ENCODE data around the gene PPP1R3G. TPM values are rescaled to one million over a fixed set of nuclear protein-coding genes. Genes with fewer than 3 reads are reported as not detected.

Gene PPP1R3G
- total RNA-seq, 4 donors from 2014 or later = 0.10 to 1.1 (median 0.49) TPM; not detected in 1

GRCh38 chr6:5087389-5087788 lies 2.2 kb downstream of the PPP1R3G start:
- no peaks in the 10 kb centered on the region for H3K36me3 ChIP-seq
- in situ Hi-C loops (cut with MboI; ENCODE audit: low sequenced_read_pairs in 4 of 4) = no loop called here
- ATAC-seq (no peak), DNase-seq (peak in 1 of 2 donors; percentile 28)
- intact Hi-C loops (cut with DNase I; ENCODE audit: low total_unique reads) = no loop called here
- peaks cover 0 to 14% (median 5%) of the 10 kb centered on the region in 3 donors for H3K27me3 ChIP-seq
- TF ChIP-seq POLR2A (IDR thresholded peaks at IDR 0.05) (no peak), CTCF (IDR thresholded peaks at IDR 0.05 in 4 of 5, conservative IDR thresholded peaks at IDR 0.05 in 1 of 5) (no peak)
- H3K4me3 ChIP-seq = no peak overlapping the region
- H3K27ac ChIP-seq = no peak overlapping the region
- H3K9me3 ChIP-seq = no peaks in the 10 kb centered on the region
- H3K4me1 ChIP-seq = peaks cover 0 to 15% of the 10 kb centered on the region in 2 donors

DNA sequence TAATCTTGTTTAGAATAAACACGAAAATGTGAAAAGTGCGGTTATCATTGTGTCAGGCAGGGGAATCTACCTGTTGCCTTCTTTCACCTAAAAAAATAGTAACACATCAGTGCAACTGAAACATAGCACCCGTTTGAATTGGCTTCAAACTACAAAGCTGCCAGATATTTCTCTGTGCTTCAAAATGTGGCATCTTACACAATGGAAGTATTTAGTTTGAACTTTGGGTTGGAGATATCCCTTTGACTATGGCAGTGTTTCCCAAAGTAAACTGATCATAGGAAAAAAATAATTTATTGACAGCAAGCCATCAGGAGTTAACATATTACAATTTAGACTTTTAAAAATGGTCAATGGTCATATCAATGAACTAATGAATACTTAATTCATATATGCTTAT lies 3.6 kb downstream of the PPP1R3G start:
- Histone ChIP-seq H3K4me3 (no peak overlapping the region), H3K36me3 (no peaks in the 10 kb centered on the region), H3K9me3 (no peaks in the 10 kb centered on the region), H3K27me3 (peaks cover 0 to 14% (median 5%) of the 10 kb centered on the region in 3 donors), H3K27ac (no peak overlapping the region), H3K4me1 (peaks cover 0 to 15% of the 10 kb centered on the region in 2 donors)
- intact Hi-C loops (cut with DNase I; ENCODE audit: low total_unique reads) (no loop called here), in situ Hi-C loops (cut with MboI; ENCODE audit: low sequenced_read_pairs in 4 of 4) (no loop called here)
- DNase-seq = no peak
- no peak for ATAC-seq
- TF ChIP-seq POLR2A (IDR thresholded peaks at IDR 0.05) (no peak), CTCF (IDR thresholded peaks at IDR 0.05 in 4 of 5, conservative IDR thresholded peaks at IDR 0.05 in 1 of 5) (no peak)

GRCh38 chr6:5089481-5090438 lies 4.6 kb downstream of the PPP1R3G start:
- intact Hi-C loops (cut with DNase I; ENCODE audit: low total_unique reads) (no loop called here), in situ Hi-C loops (cut with MboI; ENCODE audit: low sequenced_read_pairs in 4 of 4) (no loop called here)
- ATAC-seq = no peak
- Histone ChIP-seq H3K4me1 (peaks cover 0 to 15% of the 10 kb centered on the region in 2 donors), H3K36me3 (no peaks in the 10 kb centered on the region), H3K4me3 (no peak overlapping the region), H3K9me3 (no peaks in the 10 kb centered on the region), H3K27me3 (peaks cover 0 to 12% (median 5%) of the 10 kb centered on the region in 3 donors), H3K27ac (no peak overlapping the region)
- TF ChIP-seq POLR2A (IDR thresholded peaks at IDR 0.05) = no peak
- TF ChIP-seq CTCF (IDR thresholded peaks at IDR 0.05 in 4 of 5, conservative IDR thresholded peaks at IDR 0.05 in 1 of 5) = no peak
- DNase-seq = no peak

DNA sequence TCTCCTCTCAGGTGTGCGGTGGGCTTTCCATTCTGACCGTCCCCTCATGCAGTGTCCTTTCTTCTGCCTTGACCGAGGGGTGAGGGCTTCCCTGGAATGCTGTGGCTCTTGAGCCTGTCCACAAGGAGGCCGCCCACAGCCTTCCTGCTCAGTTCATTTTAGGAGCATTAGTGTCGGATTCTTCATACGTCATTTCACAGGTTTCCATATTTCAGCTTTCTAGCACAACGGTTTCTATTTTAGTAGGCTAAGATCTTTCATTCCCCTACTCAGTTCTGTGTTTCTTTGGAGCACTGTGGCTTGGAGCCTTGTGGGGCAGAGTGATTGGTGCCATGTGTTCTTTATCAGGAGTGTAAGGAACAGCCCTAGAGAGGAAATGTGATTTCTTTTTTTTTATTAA lies 5.5 kb downstream of the PPP1R3G start:
- intact Hi-C loops (cut with DNase I; ENCODE audit: low total_unique reads) = no loop called here
- Histone ChIP-seq H3K27ac (no peak overlapping the region), H3K4me3 (no peak overlapping the region), H3K27me3 (peaks cover 0 to 9% (median 5%) of the 10 kb centered on the region in 3 donors), H3K4me1 (peaks cover 0 to 6% of the 10 kb centered on the region in 2 donors), H3K9me3 (no peaks in the 10 kb centered on the region), H3K36me3 (no peaks in the 10 kb centered on the region)
- ATAC-seq (no peak), DNase-seq (no peak)
- TF ChIP-seq POLR2A (IDR thresholded peaks at IDR 0.05) = no peak
- no peak for TF ChIP-seq CTCF (IDR thresholded peaks at IDR 0.05 in 4 of 5, conservative IDR thresholded peaks at IDR 0.05 in 1 of 5)
- in situ Hi-C loops (cut with MboI; ENCODE audit: low sequenced_read_pairs in 4 of 4) = no loop called here
